ENCODE data around the gene UPK1A.

GRCh38 chr19:35645680-35646511 lies 20.4 kb upstream of the UPK1A start:
- TF ChIP-seq JUND (IDR thresholded peaks at IDR 0.05; ENCODE audit: low read length): no peak
- TF ChIP-seq CTCF (IDR thresholded peaks at IDR 0.05; ENCODE audit: control extremely low read depth in 1 of 3, insufficient read depth in 1 of 3, low read depth in 1 of 3, low read length in 3 of 3): no peak
- TF ChIP-seq POLR2AphosphoS5 (IDR thresholded peaks at IDR 0.05; ENCODE audit: low read depth, low read length): no peak
- TF ChIP-seq POLR2A (IDR thresholded peaks at IDR 0.05; ENCODE audit: control extremely low read depth in 1 of 2, low read depth in 2 of 2, low read length in 2 of 2): no peak
- TF ChIP-seq, protein P1, sequence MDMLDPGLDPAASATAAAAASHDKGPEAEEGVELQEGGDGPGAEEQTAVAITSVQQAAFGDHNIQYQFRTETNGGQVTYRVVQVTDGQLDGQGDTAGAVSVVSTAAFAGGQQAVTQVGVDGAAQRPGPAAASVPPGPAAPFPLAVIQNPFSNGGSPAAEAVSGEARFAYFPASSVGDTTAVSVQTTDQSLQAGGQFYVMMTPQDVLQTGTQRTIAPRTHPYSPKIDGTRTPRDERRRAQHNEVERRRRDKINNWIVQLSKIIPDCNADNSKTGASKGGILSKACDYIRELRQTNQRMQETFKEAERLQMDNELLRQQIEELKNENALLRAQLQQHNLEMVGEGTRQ (IDR thresholded peaks at IDR 0.05; ENCODE audit: low read length): no peak
- TF ChIP-seq CHD1 (IDR thresholded peaks at IDR 0.05; ENCODE audit: low read depth, low read length): no peak

Data from H1 (cell line).